H1 (cell line): ENCODE results near the gene ORAI3. TPM values are rescaled to one million over a fixed set of nuclear protein-coding genes. Genes with fewer than 3 reads are reported as not detected.

Experiments
- CTCF ChIA-PET: fragments of 300-600 bp; sonication (Branson Sonifier 250); formaldehyde crosslinking; loops from one replicate; lab custom pipeline; 2021; ENCODE audit not compliant: partially characterized antibody; lab: Charles Lee
- POLR2A ChIA-PET: fragments of 300-600 bp; sonication (Branson Sonifier 250); formaldehyde crosslinking; loops from one replicate; lab custom pipeline; 2021; ENCODE audit warnings: inconsistent platforms; ENCODE audit not compliant: partially characterized antibody; lab: Charles Lee
- DNase-seq, 2 experiments: peaks; one replicate each; pipeline versions ENCODE4 v3.0.0 to v3.0.0-alpha.2; 2010 to 2022; ENCODE audit warnings: low spot score in 2 of 2, low read depth in 1 of 2, mixed read lengths in 1 of 2
- FAIRE-seq: peaks from 2 replicates; lab custom pipeline; 2011; peaks lifted over from hg19 to GRCh38; lab: Jason Lieb, UNC
- H2AFZ ChIP-seq: 2 replicates; pipeline ENCODE4 v1.8.1; 2012; ENCODE audit warnings: low read length, inconsistent platforms
- H2AK5ac ChIP-seq: 2 replicates; pipeline ENCODE4 v1.6.1; 2013; ENCODE audit warnings: low read depth, low read length
- H2BK120ac ChIP-seq: replicated peaks from 2 replicates; pipeline ENCODE3; 2013; ENCODE audit warnings: low read depth, low read length, inconsistent platforms
- H2BK12ac ChIP-seq: 2 replicates; pipeline ENCODE4 v1.6.1; 2013; ENCODE audit warnings: low read depth, low read length
- H2BK15ac ChIP-seq: 2 replicates; pipeline ENCODE4 v1.6.1; 2013; ENCODE audit warnings: low read length
- H2BK20ac ChIP-seq: 2 replicates; pipeline ENCODE4 v1.6.1; 2013; ENCODE audit warnings: low read length
- H2BK5ac ChIP-seq: 2 replicates; pipeline ENCODE4 v1.6.1; 2013; ENCODE audit warnings: low read depth, low read length
- H3K14ac ChIP-seq: 2 replicates; pipeline ENCODE4 v1.6.1; 2013; ENCODE audit warnings: inconsistent platforms; ENCODE audit not compliant: insufficient read length
- H3K18ac ChIP-seq: 2 replicates; pipeline ENCODE4 v1.6.1; 2013; ENCODE audit warnings: low read length; ENCODE audit errors: extremely low read depth
- H3K23ac ChIP-seq: 2 replicates; pipeline ENCODE4 v1.6.1; 2013; ENCODE audit warnings: inconsistent platforms; ENCODE audit not compliant: insufficient read length
- H3K23me2 ChIP-seq: 2 replicates; pipeline ENCODE4 v1.6.1; 2013; ENCODE audit warnings: low read depth, low read length
- H3K27ac ChIP-seq: 2 replicates; pipeline ENCODE4 v1.6.1; 2011; ENCODE audit warnings: low read depth, low read length, inconsistent platforms
- H3K27me3 ChIP-seq, 4 experiments: replicated peaks in 1 of 4; 1 replicate in 1 of 4; 2 replicates in 3 of 4; pipeline versions ENCODE4 v1.6.1 to v1.8.1; 2011 to 2013; ENCODE audit warnings: low read length in 3 of 4, mild to moderate bottlenecking in 3 of 4, inconsistent platforms in 2 of 4, mixed read lengths in 2 of 4, moderate library complexity in 1 of 4; ENCODE audit not compliant: control insufficient read depth in 3 of 4, insufficient read depth in 3 of 4; ENCODE audit errors: extremely low read depth in 1 of 4
- H3K36me3 ChIP-seq, 4 experiments: 2 replicates each; pipeline versions ENCODE4 v1.6.1 to v1.8.1; 2011 to 2013; ENCODE audit warnings: mild to moderate bottlenecking in 4 of 4, low read length in 3 of 4, moderate library complexity in 2 of 4, control low read depth in 1 of 4, inconsistent platforms in 1 of 4; ENCODE audit not compliant: insufficient read depth in 4 of 4, control insufficient read depth in 2 of 4
- H3K4ac ChIP-seq: replicated peaks from 2 replicates; pipeline ENCODE3; 2013; ENCODE audit warnings: low read length, low read depth, mixed read lengths, inconsistent platforms; ENCODE audit not compliant: insufficient read length
- H3K4me1 ChIP-seq, 4 experiments: replicated peaks in 1 of 4; 1 replicate in 1 of 4; 2 replicates in 3 of 4; pipeline versions ENCODE4 v1.6.1 to v1.8.1; 2011 to 2013; ENCODE audit warnings: low read length in 3 of 4, inconsistent platforms in 2 of 4, mixed read lengths in 1 of 4; ENCODE audit not compliant: insufficient read depth in 4 of 4, control insufficient read depth in 3 of 4
- H3K4me2 ChIP-seq, 2 experiments: 2 replicates each; pipeline versions ENCODE4 v1.6.1 to v1.8.1; 2011 to 2013; ENCODE audit warnings: low read depth in 2 of 2, low read length in 2 of 2, control low read depth in 1 of 2, inconsistent platforms in 1 of 2, mild to moderate bottlenecking in 1 of 2; ENCODE audit not compliant: insufficient read depth in 1 of 2
- H3K4me3 ChIP-seq, 4 experiments: fragments of 200-600, 300-600 bp in 1 of 4; sonication (generic), shearing (Covaris generic), sonication (Bioruptor Twin) in 1 of 4; 2 replicates each; pipeline versions ENCODE4 v1.5.1 to v1.8.1; 2011 to 2016; ENCODE audit warnings: low read length in 4 of 4, low read depth in 3 of 4, control low read depth in 2 of 4, inconsistent platforms in 2 of 4, mild to moderate bottlenecking in 2 of 4, mixed read lengths in 1 of 4, moderate library complexity in 1 of 4; ENCODE audit not compliant: insufficient read depth in 2 of 4; ENCODE audit errors: extremely low read depth in 1 of 4
- H3K56ac ChIP-seq: replicated peaks from 2 replicates; pipeline ENCODE3; 2013; ENCODE audit warnings: low read depth, mild to moderate bottlenecking, mixed read lengths, low read length, inconsistent platforms; ENCODE audit not compliant: insufficient read length
- H3K79me1 ChIP-seq: 2 replicates; pipeline ENCODE4 v1.6.1; 2013; ENCODE audit warnings: low read depth, low read length, control low read depth
- H3K79me2 ChIP-seq, 2 experiments: 2 replicates each; pipeline versions ENCODE4 v1.6.1 to v1.8.1; 2012 to 2013; ENCODE audit warnings: low read length in 2 of 2, mild to moderate bottlenecking in 2 of 2, inconsistent platforms in 1 of 2; ENCODE audit not compliant: insufficient read depth in 2 of 2, control insufficient read depth in 1 of 2
- H3K9ac ChIP-seq, 4 experiments: replicated peaks in 1 of 4; 1 replicate in 1 of 4; 2 replicates in 3 of 4; pipeline versions ENCODE4 v1.6.1 to v1.8.1; 2011 to 2013; ENCODE audit warnings: low read depth in 3 of 4, low read length in 3 of 4, control low read depth in 2 of 4, mild to moderate bottlenecking in 2 of 4, moderate library complexity in 2 of 4, inconsistent platforms in 1 of 4; ENCODE audit errors: extremely low read depth in 1 of 4
- H3K9me3 ChIP-seq, 2 experiments: 2 replicates each; pipeline versions ENCODE4 v1.6.1 to v1.8.1; 2012 to 2013; ENCODE audit warnings: mild to moderate bottlenecking in 2 of 2, moderate library complexity in 2 of 2, control low read depth in 1 of 2, inconsistent platforms in 1 of 2, low read depth in 1 of 2, low read length in 1 of 2, mixed read lengths in 1 of 2; ENCODE audit not compliant: insufficient read depth in 2 of 2
- H4K20me1 ChIP-seq, 2 experiments: replicated peaks in 1 of 2; 2 replicates each; pipeline versions ENCODE3 to v1.8.1; 2011 to 2013; ENCODE audit warnings: inconsistent platforms in 2 of 2, low read length in 2 of 2, mild to moderate bottlenecking in 1 of 2; ENCODE audit not compliant: insufficient read depth in 2 of 2, control insufficient read depth in 1 of 2
- H4K5ac ChIP-seq: 2 replicates; pipeline ENCODE4 v1.6.1; 2013; ENCODE audit warnings: low read length, low read depth, mixed read lengths, inconsistent platforms; ENCODE audit not compliant: insufficient read length
- H4K8ac ChIP-seq: 2 replicates; pipeline ENCODE4 v1.8.0; 2013; ENCODE audit warnings: mild to moderate bottlenecking, moderate library complexity, low read length, inconsistent platforms; ENCODE audit not compliant: insufficient read depth; ENCODE audit errors: extremely low read depth
- H4K91ac ChIP-seq: replicated peaks from 2 replicates; pipeline ENCODE3; 2013; ENCODE audit warnings: low read length, mixed read lengths, inconsistent platforms; ENCODE audit not compliant: insufficient read length
- POLR2AphosphoS5 ChIP-seq: IDR thresholded peaks from 2 replicates; pipeline ENCODE4 v1.6.1; 2011; ENCODE audit warnings: low read depth, low read length
- SIN3A ChIP-seq, 2 experiments: IDR thresholded peaks in 1 of 2; conservative IDR thresholded peaks in 1 of 2; 2 replicates each; pipeline ENCODE4 v1.6.1; 2011 to 2012; ENCODE audit warnings: low read length in 2 of 2, improper control_type of control experiment in 1 of 2, low read depth in 1 of 2, mild to moderate bottlenecking in 1 of 2
- WGBS, 2 experiments: shearing (Covaris generic) in 1 of 2; methylation state at CpG; one replicate each; pipeline versions ENCODE4 v1.1.6 to v1.1.7; 2013 to 2015; ENCODE audit warnings: low lambda C conversion rate in 2 of 2, mixed read lengths in 2 of 2, inconsistent platforms in 1 of 2, low coverage in 1 of 2, missing lambda C conversion rate in 1 of 2; ENCODE audit not compliant: insufficient replicate concordance in 2 of 2, insufficient coverage in 1 of 2, insufficient read length in 1 of 2; ENCODE audit errors: extremely low coverage in 1 of 2, missing lambda C conversion rate in 1 of 2; 5-methylcytosine and 5-hydroxymethylcytosine counted together
- polyA plus RNA-seq, 7 experiments: library from polyadenylated mRNA; depleted of rRNA in 3 of 7; stranded (reverse) in 5 of 7; unstranded in 2 of 7; fragments of >200 nt in 5 of 7; fragments of 200-250 nt in 2 of 7; gene quantifications; 1 replicate in 5 of 7; 2 replicates in 1 of 7; 4 replicates in 1 of 7; pipeline versions ENCODE4 v1.2.1 to v1.2.3, GENCODE V29; 2011 to 2013; ENCODE audit warnings: missing spikeins in 2 of 7, mixed read lengths in 2 of 7
- total RNA-seq: library from RNA; stranded (reverse); fragmentation: NEBNext Ultra II Directional; extraction: Animal tissue kit (Norgen Biotek cat#: 25700); gene quantifications from 2 replicates; pipeline ENCODE4 v1.2.1, GENCODE V29; 2021

The ORAI3 gene
- total and polyA plus RNA-seq, 2 of the 8 experiments (the other 6 are each of a cell fraction or from before 2014, with no cell fraction given): 8.7 to 24.5 TPM

DNA sequence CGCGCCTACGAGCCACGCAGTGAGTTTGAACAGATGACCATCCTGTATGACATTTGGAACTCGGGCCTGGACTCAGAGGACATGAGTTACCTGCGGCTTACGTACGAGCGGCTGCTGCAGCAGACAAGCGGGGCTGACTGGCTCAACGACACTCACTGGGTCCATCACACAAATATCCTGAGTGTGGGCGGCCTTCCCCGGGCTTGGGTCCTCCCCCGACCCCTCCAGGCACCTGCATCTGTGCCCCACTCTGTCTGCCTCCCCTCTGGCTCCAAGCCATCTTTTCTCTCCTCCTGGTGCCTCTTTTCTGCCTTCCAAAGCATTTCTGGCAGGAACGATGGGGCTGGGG is 31.1 kb downstream of the ORAI3 start:
- H3K9ac ChIP-seq: no peak overlapping the region
- H3K4me2 ChIP-seq: no peak overlapping the region
- H3K36me3 ChIP-seq: peaks cover 10 to 37% (median 29%) of the 10 kb centered on the region in 4 experiments; a peak in 6 of 8 replicates
- no peak overlapping the region for H2BK20ac ChIP-seq
- POLR2A ChIA-PET: interaction anchor here (2.0 kb wide), 1 partner anchor 10 kb away, joined by 5 read pairs; no protein-coding TSS in a partner anchor
- H3K56ac ChIP-seq: no peak overlapping the region
- no peak overlapping the region for H2BK12ac ChIP-seq
- H3K4me1 ChIP-seq: no peaks in the 10 kb centered on the region
- FAIRE-seq (no peak), DNase-seq (no peak)
- no peak overlapping the region for H3K4ac ChIP-seq
- no peak overlapping the region for H4K5ac ChIP-seq
- peaks cover 1 to 27% of the 10 kb centered on the region in 2 experiments for H4K20me1 ChIP-seq
- H2AK5ac ChIP-seq: no peak overlapping the region
- CTCF ChIA-PET: interaction anchor here (0.7 kb wide), 1 partner anchor 62 kb away, joined by 3 read pairs; no protein-coding TSS in a partner anchor
- no peak overlapping the region for H4K91ac ChIP-seq
- no peak overlapping the region for H3K18ac ChIP-seq
- TF ChIP-seq POLR2AphosphoS5 (0 out of 2 replicates have a peak, but pooled peaks have one; percentile 5), SIN3A (conservative IDR thresholded peaks at IDR 0.05 in 1 of 2, IDR thresholded peaks at IDR 0.05 in 1 of 2; ENCODE audit: low read depth in 1 of 2, low read length in 2 of 2) (no peak)
- H3K14ac ChIP-seq: no peak overlapping the region
- WGBS, 2 experiments: 95% methylated on average over 11 of the region's 15 CpGs; no CpG with 5 or more reads in 1 of the 2 experiments
- H2AFZ ChIP-seq: no peak overlapping the region
- no peak overlapping the region for H2BK120ac ChIP-seq
- no peaks in the 10 kb centered on the region for H3K79me1 ChIP-seq
- H3K23me2 ChIP-seq: no peaks in the 10 kb centered on the region
- H3K27ac ChIP-seq: no peak overlapping the region
- no peak overlapping the region; the same call in 1 of the 2 replicates for H2BK5ac ChIP-seq
- H3K23ac ChIP-seq: no peak overlapping the region
- H2BK15ac ChIP-seq: no peak overlapping the region
- H3K9me3 ChIP-seq: no peaks in the 10 kb centered on the region
- no peaks in the 10 kb centered on the region for H3K27me3 ChIP-seq
- no peak overlapping the region for H3K4me3 ChIP-seq
- no peaks in the 10 kb centered on the region for H3K79me2 ChIP-seq
- H4K8ac ChIP-seq: no peak overlapping the region
